Measurements from ENCODE around the gene HES5. TPM values are rescaled to one million over a fixed set of nuclear protein-coding genes. Genes with fewer than 3 reads are reported as not detected.

The HES5 gene
- total and polyA plus RNA-seq, 2 donors (not counting 3 experiments of a cell fraction or from before 2014, with no cell fraction given): 0.07 TPM; not detected in 1

DNA sequence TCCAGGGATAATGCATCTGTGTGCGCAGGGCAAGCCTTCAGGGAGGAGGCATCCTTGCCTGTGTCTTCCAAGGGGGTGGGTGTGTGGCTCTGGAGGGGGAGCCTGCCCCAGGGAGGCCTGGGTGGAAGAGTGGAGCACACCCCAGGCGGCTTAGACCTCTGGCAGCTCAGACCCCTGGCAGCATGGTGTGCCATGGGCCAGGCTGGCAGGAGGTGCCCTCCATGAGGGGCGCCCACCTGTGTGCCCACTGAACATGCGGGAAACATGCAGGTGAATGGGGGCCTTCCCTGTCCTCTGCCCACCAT, 2.6 kb downstream of the HES5 start:
- dilution Hi-C loops (cut with MboI; ENCODE audit: extremely low pct_ligation_motif_present, low sequenced_read_pairs): no loop called here
- Histone ChIP-seq H3K9ac (replicated peaks; ENCODE audit: extremely low read depth, insufficient read depth, low read length) (no peak overlapping the region), H3K4me2 (ENCODE audit: insufficient read depth, low read length) (no peak overlapping the region), H3K4me1 (ENCODE audit: control insufficient read depth, extremely low read depth, insufficient read depth, low read length) (peaks cover 17% of the 10 kb centered on the region), H3K9me3 (replicated peaks; ENCODE audit: control insufficient read depth, insufficient read depth, low read length) (no peaks in the 10 kb centered on the region), H3K4me3 (replicated peaks in 1 of 3; ENCODE audit: insufficient read depth in 1 of 3, low read depth in 1 of 3, low read length in 3 of 3) (no peak overlapping the region), H3K9me1 (replicated peaks; ENCODE audit: control insufficient read depth, extremely low read depth, insufficient read depth, low read length) (no peaks in the 10 kb centered on the region), H2AFZ (ENCODE audit: low read depth, low read length) (no peak overlapping the region), H3K27ac (ENCODE audit: insufficient read depth, low read depth, low read length) (no peak overlapping the region), H3K79me2 (ENCODE audit: control insufficient read depth, insufficient read depth, low read length) (peaks cover 34% of the 10 kb centered on the region), H4K20me1 (replicated peaks; ENCODE audit: control insufficient read depth, extremely low read depth, insufficient read depth, low read length) (no peaks in the 10 kb centered on the region), H3K27me3 (ENCODE audit: control insufficient read depth in 2 of 2, insufficient read depth in 2 of 2, low read length in 2 of 2) (peaks cover 16 to 17% of the 10 kb centered on the region in 2 experiments), H3K36me3 (ENCODE audit: control insufficient read depth in 2 of 2, extremely low read depth in 1 of 2, insufficient read depth in 2 of 2, low read length in 2 of 2) (no peaks in the 10 kb centered on the region)
- ChIA-PET CTCF (no interaction called here), POLR2A (no interaction called here)
- no peak for FAIRE-seq
- no peak for DNase-seq (ENCODE audit: low read depth, low spot score)
- TF ChIP-seq POLR2AphosphoS5 (IDR thresholded peaks at IDR 0.05; ENCODE audit: insufficient read depth, low read depth, low read length) (no peak), GATA2 (IDR thresholded peaks at IDR 0.05; ENCODE audit: insufficient read depth, insufficient read length, low read depth, low read length) (no peak), MAX (IDR thresholded peaks at IDR 0.05; ENCODE audit: insufficient read depth, insufficient read length) (no peak), POLR2A (IDR thresholded peaks at IDR 0.05; ENCODE audit: low read depth, low read length) (no peak), EZH2 (IDR thresholded peaks at IDR 0.05; ENCODE audit: borderline replicate concordance, low read depth, low read length, severe bottlenecking) (no peak), MYC (IDR thresholded peaks at IDR 0.05; ENCODE audit: low read depth, low read length) (no peak), JUN (IDR thresholded peaks at IDR 0.05; ENCODE audit: borderline replicate concordance, insufficient read depth, insufficient read length, low read depth) (no peak), FOS (IDR thresholded peaks at IDR 0.05; ENCODE audit: borderline replicate concordance, insufficient read depth, low read length) (no peak)
- TF ChIP-seq, protein P1, sequence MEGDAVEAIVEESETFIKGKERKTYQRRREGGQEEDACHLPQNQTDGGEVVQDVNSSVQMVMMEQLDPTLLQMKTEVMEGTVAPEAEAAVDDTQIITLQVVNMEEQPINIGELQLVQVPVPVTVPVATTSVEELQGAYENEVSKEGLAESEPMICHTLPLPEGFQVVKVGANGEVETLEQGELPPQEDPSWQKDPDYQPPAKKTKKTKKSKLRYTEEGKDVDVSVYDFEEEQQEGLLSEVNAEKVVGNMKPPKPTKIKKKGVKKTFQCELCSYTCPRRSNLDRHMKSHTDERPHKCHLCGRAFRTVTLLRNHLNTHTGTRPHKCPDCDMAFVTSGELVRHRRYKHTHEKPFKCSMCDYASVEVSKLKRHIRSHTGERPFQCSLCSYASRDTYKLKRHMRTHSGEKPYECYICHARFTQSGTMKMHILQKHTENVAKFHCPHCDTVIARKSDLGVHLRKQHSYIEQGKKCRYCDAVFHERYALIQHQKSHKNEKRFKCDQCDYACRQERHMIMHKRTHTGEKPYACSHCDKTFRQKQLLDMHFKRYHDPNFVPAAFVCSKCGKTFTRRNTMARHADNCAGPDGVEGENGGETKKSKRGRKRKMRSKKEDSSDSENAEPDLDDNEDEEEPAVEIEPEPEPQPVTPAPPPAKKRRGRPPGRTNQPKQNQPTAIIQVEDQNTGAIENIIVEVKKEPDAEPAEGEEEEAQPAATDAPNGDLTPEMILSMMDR (IDR thresholded peaks at IDR 0.05; ENCODE audit: extremely low read depth in 1 of 2, insufficient read depth in 1 of 2, low read depth in 1 of 2, low read length in 2 of 2): no peak
- no TSS peak for BruUV-seq (replicated peaks)
- intact Hi-C loops (cut with micrococcal nuclease): loop anchor here (2.0 kb wide), 1 partner anchor 113 kb away; no protein-coding TSS in a partner anchor

Measured in endothelial cell of umbilical vein (primary cell).